Gastrocnemius medialis (tissue), 4 donors: ENCODE results near the gene METTL5. TPM values are rescaled to one million over a fixed set of nuclear protein-coding genes. Genes with fewer than 3 reads are reported as not detected.

Experiments used
- ATAC-seq, 2 donors: fragments of 150-250 bp; one replicate each; pipeline ENCODE4 v1.9.1; 2016
- DNase-seq, 2 donors: peaks; one replicate each; pipeline ENCODE4 v3.0.0-alpha.2; 2019
- H3K27ac ChIP-seq, 4 donors: fragments of 200-600 bp; sonication (generic); 1 replicate in 1 of 4; 2 replicates in 3 of 4; pipeline ENCODE4 v1.5.1; 2016 to 2018; ENCODE audit warnings: mild to moderate bottlenecking in 2 of 4, moderate library complexity in 1 of 4
- H3K27me3 ChIP-seq, 3 donors: fragments of 200-600 bp; sonication (generic) in 2 of 3; 1 replicate in 1 of 3; 2 replicates in 2 of 3; pipeline versions ENCODE4 v1.5.1 to v1.6.0; 2016 to 2019; ENCODE audit warnings: mild to moderate bottlenecking in 1 of 3, moderate library complexity in 1 of 3
- H3K36me3 ChIP-seq, 2 donors: fragments of 200-600 bp; sonication (generic) in 1 of 2; one replicate each; pipeline ENCODE4 v1.5.1; 2017 to 2018
- H3K4me1 ChIP-seq, 2 donors: fragments of 200-600 bp; sonication (generic) in 1 of 2; one replicate each; pipeline ENCODE4 v1.5.1; 2016 to 2017; ENCODE audit warnings: mild to moderate bottlenecking in 2 of 2
- H3K4me3 ChIP-seq, 4 donors: fragments of 200-600 bp; sonication (generic) in 3 of 4; 1 replicate in 1 of 4; 2 replicates in 3 of 4; pipeline ENCODE4 v1.5.1; 2016 to 2019; ENCODE audit warnings: mild to moderate bottlenecking in 2 of 4
- H3K9me3 ChIP-seq, 3 donors: fragments of 200-600 bp; sonication (generic) in 2 of 3; 1 replicate in 1 of 3; 2 replicates in 2 of 3; pipeline ENCODE4 v1.5.1; 2016 to 2019
- POLR2A ChIP-seq, 2 donors: fragments of 450-650 bp; IDR thresholded peaks; one replicate each; pipeline ENCODE4 v1.6.1; 2017; ENCODE audit warnings: antibody characterized with exemption in 2 of 2, mild to moderate bottlenecking in 2 of 2, moderate library complexity in 2 of 2
- in situ Hi-C, 4 donors: fragments of 200-750 bp; cut with MboI; loops; one replicate each; pipeline versions ENCODE4 v1.15.0 to v1.8.0; 2017; ENCODE audit warnings: low sequenced_read_pairs in 4 of 4
- intact Hi-C: fragments of 100-400 bp; cut with DNase I; formaldehyde crosslinking; loops from one replicate; pipeline ENCODE4 v1.15.1; 2023; ENCODE audit warnings: low total_unique reads
- total RNA-seq, 4 donors: library from RNA; depleted of rRNA; stranded (reverse); fragments of >200 nt; gene quantifications; one replicate each; pipeline versions ENCODE4 v1.1.0 to v1.2.3, GENCODE V29; 2016
- TF ChIP-seq, protein P1 (sequence below), 5 experiments: fragments of 450-650 bp in 3 of 5; fragments of 200-600 bp in 2 of 5; sonication (generic) in 2 of 5; IDR thresholded peaks in 4 of 5; conservative IDR thresholded peaks in 1 of 5; 1 replicate in 4 of 5; 2 replicates in 1 of 5; pipeline ENCODE4 v1.5.1; 2016 to 2019; ENCODE audit warnings: antibody characterized with exemption in 5 of 5, mild to moderate bottlenecking in 3 of 5, moderate library complexity in 3 of 5

The METTL5 gene
- total RNA-seq, 4 donors from 2014 or later, result 24.8 to 63.7 (median 40.9) TPM

DNA sequence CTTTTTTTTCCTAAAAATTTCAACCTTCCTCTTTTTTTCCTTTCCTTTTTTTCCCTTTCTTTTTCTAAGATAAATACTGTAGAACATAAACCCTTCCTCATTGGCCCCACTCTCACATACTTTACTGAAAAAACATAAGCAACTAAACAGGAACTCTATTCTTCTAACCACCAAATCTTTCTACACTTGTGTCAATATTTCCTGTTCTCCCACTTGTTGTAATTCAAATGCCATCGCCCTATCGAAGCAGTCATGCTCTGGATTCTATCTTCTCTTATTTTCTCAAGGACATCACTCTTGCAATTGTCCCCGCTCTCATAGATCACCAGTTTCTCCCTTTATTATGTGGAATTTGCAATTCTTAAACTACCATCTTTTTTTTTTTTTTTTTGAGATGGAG lies 46.3 kb downstream of the METTL5 start:
- Histone ChIP-seq H3K27ac (no peak overlapping the region), H3K27me3 (no peaks in the 10 kb centered on the region), H3K9me3 (no peaks in the 10 kb centered on the region), H3K4me3 (no peak overlapping the region), H3K36me3 (no peaks in the 10 kb centered on the region), H3K4me1 (no peaks in the 10 kb centered on the region)
- TF ChIP-seq POLR2A (IDR thresholded peaks at IDR 0.05), result no peak
- TF ChIP-seq, protein P1, sequence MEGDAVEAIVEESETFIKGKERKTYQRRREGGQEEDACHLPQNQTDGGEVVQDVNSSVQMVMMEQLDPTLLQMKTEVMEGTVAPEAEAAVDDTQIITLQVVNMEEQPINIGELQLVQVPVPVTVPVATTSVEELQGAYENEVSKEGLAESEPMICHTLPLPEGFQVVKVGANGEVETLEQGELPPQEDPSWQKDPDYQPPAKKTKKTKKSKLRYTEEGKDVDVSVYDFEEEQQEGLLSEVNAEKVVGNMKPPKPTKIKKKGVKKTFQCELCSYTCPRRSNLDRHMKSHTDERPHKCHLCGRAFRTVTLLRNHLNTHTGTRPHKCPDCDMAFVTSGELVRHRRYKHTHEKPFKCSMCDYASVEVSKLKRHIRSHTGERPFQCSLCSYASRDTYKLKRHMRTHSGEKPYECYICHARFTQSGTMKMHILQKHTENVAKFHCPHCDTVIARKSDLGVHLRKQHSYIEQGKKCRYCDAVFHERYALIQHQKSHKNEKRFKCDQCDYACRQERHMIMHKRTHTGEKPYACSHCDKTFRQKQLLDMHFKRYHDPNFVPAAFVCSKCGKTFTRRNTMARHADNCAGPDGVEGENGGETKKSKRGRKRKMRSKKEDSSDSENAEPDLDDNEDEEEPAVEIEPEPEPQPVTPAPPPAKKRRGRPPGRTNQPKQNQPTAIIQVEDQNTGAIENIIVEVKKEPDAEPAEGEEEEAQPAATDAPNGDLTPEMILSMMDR (IDR thresholded peaks at IDR 0.05 in 4 of 5, conservative IDR thresholded peaks at IDR 0.05 in 1 of 5), result no peak
- DNase-seq (no peak), ATAC-seq (no peak)
- intact Hi-C loops, result no loop called here
- in situ Hi-C loops, result no loop called here

GRCh38 chr2:169776252-169776761 lies 48.4 kb downstream of the METTL5 start:
- H3K27ac ChIP-seq, result no peak overlapping the region
- intact Hi-C loops (no loop called here), in situ Hi-C loops (no loop called here)
- no peaks in the 10 kb centered on the region for H3K27me3 ChIP-seq
- DNase-seq (no peak), ATAC-seq (no peak)
- no peaks in the 10 kb centered on the region for H3K9me3 ChIP-seq
- no peak for TF ChIP-seq POLR2A (IDR thresholded peaks at IDR 0.05)
- TF ChIP-seq, protein P1 (IDR thresholded peaks at IDR 0.05 in 4 of 5, conservative IDR thresholded peaks at IDR 0.05 in 1 of 5), result no peak
- no peaks in the 10 kb centered on the region for H3K36me3 ChIP-seq
- H3K4me1 ChIP-seq, result no peaks in the 10 kb centered on the region
- no peak overlapping the region for H3K4me3 ChIP-seq

DNA sequence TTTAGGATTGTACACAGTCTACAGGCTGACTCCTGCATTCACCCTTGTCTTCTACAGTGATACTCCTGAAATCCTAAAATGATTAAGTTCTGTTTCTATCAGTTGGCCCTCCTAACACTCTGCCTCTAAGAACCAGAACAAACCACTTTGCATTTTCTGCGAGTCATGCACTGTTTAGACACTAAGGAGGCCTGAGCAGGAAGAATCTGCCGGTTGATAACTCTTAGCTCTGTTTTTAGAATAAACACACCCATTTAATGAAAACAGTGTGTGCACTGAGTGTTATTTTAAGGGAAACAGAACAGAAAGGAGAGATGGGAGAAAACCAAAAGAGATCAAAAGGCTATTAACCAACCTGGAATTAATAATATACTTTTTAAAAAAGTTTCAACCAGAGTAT lies 48.9 kb downstream of the METTL5 start:
- no peaks in the 10 kb centered on the region for H3K4me1 ChIP-seq
- no peaks in the 10 kb centered on the region for H3K36me3 ChIP-seq
- no peak for DNase-seq
- in situ Hi-C loops, result no loop called here
- H3K27ac ChIP-seq, result no peak overlapping the region
- intact Hi-C loops, result no loop called here
- H3K27me3 ChIP-seq, result no peaks in the 10 kb centered on the region
- no peak for ATAC-seq
- H3K4me3 ChIP-seq, result no peak overlapping the region
- no peaks in the 10 kb centered on the region for H3K9me3 ChIP-seq
- TF ChIP-seq POLR2A (IDR thresholded peaks at IDR 0.05), result no peak
- TF ChIP-seq, protein P1 (IDR thresholded peaks at IDR 0.05 in 4 of 5, conservative IDR thresholded peaks at IDR 0.05 in 1 of 5), result no peak

- Histone ChIP-seq H3K36me3 (no peaks in the 10 kb centered on the region), H3K9me3 (no peaks in the 10 kb centered on the region), H3K27ac (no peak overlapping the region), H3K27me3 (no peaks in the 10 kb centered on the region), H3K4me1 (no peaks in the 10 kb centered on the region), H3K4me3 (no peak overlapping the region)
- no peak for ATAC-seq
- no peak for TF ChIP-seq POLR2A (IDR thresholded peaks at IDR 0.05)
- TF ChIP-seq, protein P1 (IDR thresholded peaks at IDR 0.05 in 4 of 5, conservative IDR thresholded peaks at IDR 0.05 in 1 of 5), result no peak
- DNase-seq, result no peak
- in situ Hi-C loops, result no loop called here
- intact Hi-C loops, result no loop called here
These were observed 49.4 kb downstream of the METTL5 start for GRCh38 chr2:169775354-169775753.

DNA sequence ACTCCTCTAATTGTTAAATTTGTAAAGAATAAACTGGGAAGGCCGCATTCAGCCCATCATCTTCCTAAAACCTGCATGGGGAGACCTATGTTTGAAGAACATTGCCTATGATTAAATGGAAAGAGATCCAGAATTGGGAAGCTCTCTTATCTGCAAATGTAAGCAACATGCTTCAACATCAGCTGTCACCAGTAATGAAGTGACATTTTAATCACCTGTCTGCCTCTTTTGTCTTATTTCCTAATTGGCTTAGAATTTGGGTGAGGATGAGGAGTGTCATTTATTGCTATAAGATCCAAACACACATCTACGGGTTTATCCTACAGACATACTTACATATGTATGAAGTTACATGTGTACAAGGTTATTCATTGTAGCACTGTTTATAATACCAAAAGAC lies 52.1 kb downstream of the METTL5 start:
- ATAC-seq (no peak), DNase-seq (no peak)
- H3K36me3 ChIP-seq, result no peaks in the 10 kb centered on the region
- no peaks in the 10 kb centered on the region for H3K4me1 ChIP-seq
- H3K27me3 ChIP-seq, result peaks cover 0 to 11% (median 10%) of the 10 kb centered on the region in 3 donors
- no peak overlapping the region for H3K4me3 ChIP-seq
- in situ Hi-C loops, result loop anchor here in 1 of 4 donors (5.0 kb wide), 1 partner anchor 325 kb away; no protein-coding TSS in a partner anchor
- intact Hi-C loops, result no loop called here
- no peak for TF ChIP-seq POLR2A (IDR thresholded peaks at IDR 0.05)
- no peaks in the 10 kb centered on the region for H3K9me3 ChIP-seq
- H3K27ac ChIP-seq, result no peak overlapping the region
